SU-DHL-6 (cell line): Measurements from ENCODE around the gene FYCO1.

ENCODE experiments used
- CTCF ChIP-seq: fragments of 200-600 bp; sonication (generic); IDR thresholded peaks from one replicate; pipeline ENCODE4 v1.5.1; 2017; ENCODE audit warnings: antibody characterized with exemption, mild to moderate bottlenecking, low read length, moderate library complexity; ENCODE audit not compliant: insufficient read depth, poor library complexity, severe bottlenecking
- EZH2phosphoT487 ChIP-seq: fragments of 200-600 bp; sonication (generic), shearing (Covaris generic); conservative IDR thresholded peaks from 2 replicates; pipeline ENCODE4 v1.6.1; 2018; ENCODE audit warnings: mild to moderate bottlenecking, antibody characterized with exemption, low read length, moderate library complexity, mixed read lengths

GRCh38 chr3:45909542-45909941 is 86.1 kb downstream of the FYCO1 start:
- TF ChIP-seq CTCF, result no peak
- TF ChIP-seq EZH2phosphoT487, result no peak
